Activated CD4-positive, CD25-positive, alpha-beta regulatory T cell treated with anti-CD3 and anti-CD28 coated beads, Interleukin-2, amount 50 U/mL, for 24 hours (primary cell): ENCODE measurements around the gene CYP21A2.
A peak's percentile ranks its signal among the peaks of the same experiment; 100 is the strongest.

Experiments
- ATAC-seq, 2 donors: fragments of 150-1000 bp; cut with Tn5 transposase; one replicate each; pipeline ENCODE4 v1.10.0; 2021; ENCODE audit warnings: mild to moderate bottlenecking in 1 of 2, moderate library complexity in 1 of 2

Gene CYP21A2

GRCh38 chr6:32083812-32084768, 45.9 kb downstream of the CYP21A2 start:
- no peak for ATAC-seq

GRCh38 chr6:32084780-32085179, 46.6 kb downstream of the CYP21A2 start:
- no peak for ATAC-seq

DNA sequence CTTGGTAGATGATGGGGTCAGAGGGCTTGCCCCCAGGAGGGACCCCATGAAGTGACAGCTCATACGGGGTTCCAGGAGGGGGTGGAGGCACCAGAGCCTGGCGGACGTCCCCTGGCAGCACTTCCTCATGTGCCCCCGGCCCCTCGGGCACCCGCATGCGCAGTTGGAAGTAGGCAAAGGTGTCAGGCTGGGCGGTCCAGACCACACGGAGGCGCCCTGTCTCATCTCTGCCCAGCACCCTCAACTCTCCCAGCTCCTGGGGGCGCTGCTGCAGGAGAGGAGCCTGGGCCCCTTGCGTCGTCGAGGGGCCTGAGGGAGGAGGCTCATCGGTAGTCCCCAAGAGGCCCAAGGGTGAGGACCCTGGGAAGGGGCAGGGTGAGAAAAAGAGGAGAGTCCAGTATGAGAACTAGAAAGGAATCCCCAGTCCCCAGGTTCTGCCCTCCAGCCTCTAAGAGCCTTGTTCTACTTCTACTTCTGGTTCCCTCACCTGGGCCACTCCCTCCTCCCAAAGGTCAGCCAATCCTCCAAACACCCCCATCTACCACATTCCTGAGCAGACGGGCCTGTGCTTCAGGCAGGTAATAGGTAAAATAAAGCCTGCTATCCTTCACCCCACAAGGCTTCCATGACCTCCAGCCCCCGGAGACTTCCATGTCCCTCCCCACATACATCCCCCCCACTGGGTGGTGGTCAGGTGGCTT, 47.7 kb downstream of the CYP21A2 start:
- ATAC-seq: no peak

DNA sequence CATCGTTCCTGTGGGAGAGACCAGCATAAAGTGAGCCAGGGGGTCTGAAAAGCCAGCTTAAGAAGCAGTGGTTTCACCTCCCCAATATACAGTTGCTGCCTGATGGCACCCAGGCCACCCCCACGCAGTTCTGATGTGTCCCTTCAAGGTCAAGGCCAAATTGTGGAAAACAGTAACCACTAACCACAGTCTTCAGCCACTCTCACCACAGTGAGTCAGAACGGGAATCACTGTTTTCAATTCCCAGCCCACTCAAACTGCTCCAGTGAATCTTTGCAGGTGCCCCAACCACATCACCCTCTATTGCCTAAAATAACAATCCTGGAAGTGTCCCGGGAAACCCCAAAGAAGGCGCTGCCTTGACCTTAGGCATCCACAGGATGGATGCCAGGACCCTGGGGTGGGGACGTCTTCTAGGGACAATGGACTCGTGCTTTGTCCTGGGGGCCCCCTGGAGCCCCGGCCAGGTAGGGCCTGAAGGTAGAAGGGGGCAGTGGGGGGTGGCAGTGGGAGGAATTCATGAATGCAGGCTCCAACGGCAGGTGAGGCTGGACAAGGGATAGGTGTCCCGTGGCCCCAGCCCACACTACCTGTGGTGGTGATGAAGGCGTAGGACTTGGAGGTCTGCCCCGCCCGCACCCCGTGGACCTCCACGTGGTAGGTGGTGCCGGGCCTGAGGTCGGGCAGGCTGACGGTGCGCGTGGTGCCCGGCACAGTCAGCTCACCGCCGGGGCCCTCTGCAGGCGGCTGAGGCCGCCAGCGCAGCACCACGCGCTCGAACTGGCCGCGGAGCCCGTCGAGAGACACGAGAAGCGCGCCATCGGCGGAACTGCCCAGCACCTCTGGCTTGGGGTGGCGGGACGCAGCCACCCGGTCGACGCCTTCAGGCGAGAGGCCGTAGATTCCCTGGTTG, 48.7 kb downstream of the CYP21A2 start:
- ATAC-seq: peak; percentile 33 to 34

- ATAC-seq: peak; percentile 81 to 84
These were observed 49.6 kb downstream of the CYP21A2 start for GRCh38 chr6:32087574-32088486.

- no peak for ATAC-seq
These were observed 50.4 kb downstream of the CYP21A2 start for GRCh38 chr6:32088487-32089049.

DNA sequence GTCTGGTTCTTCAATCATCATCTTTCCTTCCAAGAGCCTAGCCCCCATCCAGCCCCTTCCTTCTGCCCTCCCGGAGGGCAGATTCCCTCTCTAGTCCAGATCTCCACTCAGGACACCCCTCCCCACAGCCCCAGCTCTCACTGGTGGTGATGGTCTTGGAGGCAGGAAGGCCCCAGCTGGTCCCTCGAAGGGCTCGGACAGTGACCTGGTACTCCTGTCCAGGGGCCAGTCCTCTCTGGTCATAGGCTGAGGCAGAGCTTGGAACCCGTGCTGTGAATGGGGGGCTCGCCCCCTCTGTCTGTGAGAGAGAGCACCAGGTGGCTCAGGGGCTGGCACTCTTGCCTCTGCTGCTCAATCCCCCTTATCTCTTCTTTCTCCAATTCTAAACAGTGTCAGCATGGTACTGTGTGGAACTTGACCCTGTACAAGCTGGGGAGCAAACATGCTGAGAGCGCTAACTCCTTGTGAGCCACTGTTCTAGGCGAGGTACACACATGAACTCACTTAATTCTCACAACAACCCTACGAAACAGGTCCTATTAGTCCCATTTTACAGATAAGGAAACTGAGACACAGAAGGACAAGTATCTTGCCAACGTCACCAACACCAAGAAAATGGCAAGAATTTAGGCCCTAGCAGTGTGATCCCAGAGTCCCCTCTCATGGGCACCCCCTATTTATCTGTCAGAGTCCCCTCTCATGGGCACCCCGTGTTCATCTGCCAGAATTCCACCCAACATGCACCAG, 51.0 kb downstream of the CYP21A2 start:
- ATAC-seq: no peak
